Activated naive CD8-positive, alpha-beta T cell treated with anti-CD3 and anti-CD28 coated beads, Interleukin-2, amount 10 ng/mL, durations not matched to agents 7 days and 5 days (primary cell): Measurements from ENCODE around the gene FBXO48. TPM values are rescaled to one million over a fixed set of nuclear protein-coding genes. Genes with fewer than 3 reads are reported as not detected.
A peak's percentile ranks its signal among the peaks of the same experiment; 100 is the strongest.

Experiments
- ATAC-seq: fragments of 150-1000 bp; cut with Tn5 transposase; one replicate; pipeline ENCODE4 v1.10.0; 2021; ENCODE audit warnings: low read depth, moderate library complexity
- POLR2A ChIA-PET: fragments of 350-600 bp; sonication (Branson Sonifier 250); formaldehyde crosslinking; loops from one replicate; lab custom pipeline; 2021; ENCODE audit warnings: antibody characterized with exemption; lab: Charles Lee
- DNase-seq: peaks from one replicate; pipeline ENCODE4 v3.0.0; 2021
- H3K27ac Mint-ChIP-seq: one replicate; pipeline ENCODE4 v1.8.0; 2022; ENCODE audit warnings: mild to moderate bottlenecking, mixed read lengths
- H3K27me3 Mint-ChIP-seq: one replicate; pipeline ENCODE4 v1.8.0; 2022; ENCODE audit warnings: mild to moderate bottlenecking, moderate library complexity, mixed read lengths
- H3K36me3 Mint-ChIP-seq: one replicate; pipeline ENCODE4 v1.8.0; 2021; ENCODE audit warnings: mild to moderate bottlenecking, mixed read lengths
- H3K4me1 Mint-ChIP-seq: one replicate; pipeline ENCODE4 v1.8.0; 2021; ENCODE audit warnings: mixed read lengths
- H3K4me3 Mint-ChIP-seq: one replicate; pipeline ENCODE4 v1.8.0; 2022; ENCODE audit warnings: mild to moderate bottlenecking, moderate library complexity, mixed read lengths
- H3K9me3 Mint-ChIP-seq: one replicate; pipeline ENCODE4 v1.8.0; 2021; ENCODE audit warnings: mixed read lengths
- total RNA-seq, 2 experiments: library from RNA; stranded (reverse); gene quantifications; one replicate each; pipeline ENCODE4 v1.2.3, GENCODE V29; 2021

Gene FBXO48
- total RNA-seq, 2 experiments from 2014 or later: 4.0 to 4.3 TPM

- DNase-seq (no peak), ATAC-seq (no peak)
- Mint-ChIP-seq H3K36me3 (no peaks in the 10 kb centered on the region), H3K27ac (no peak overlapping the region), H3K27me3 (no peaks in the 10 kb centered on the region), H3K4me3 (no peak overlapping the region), H3K4me1 (peaks cover 4% of the 10 kb centered on the region), H3K9me3 (no peaks in the 10 kb centered on the region)
- POLR2A ChIA-PET: no interaction called here
Observed at GRCh38 chr2:68425503-68425902, 41.6 kb downstream of the FBXO48 start.

GRCh38 chr2:68423966-68424650 is 43.0 kb downstream of the FBXO48 start:
- POLR2A ChIA-PET: interaction anchor here (1.2 kb wide), 1 partner anchor 17 kb away, joined by 4 read pairs; no protein-coding TSS in a partner anchor
- DNase-seq (no peak), ATAC-seq (peak; percentile 81)
- Mint-ChIP-seq H3K27ac (no peak overlapping the region), H3K9me3 (no peaks in the 10 kb centered on the region), H3K27me3 (no peaks in the 10 kb centered on the region), H3K4me1 (peaks cover 4% of the 10 kb centered on the region), H3K36me3 (no peaks in the 10 kb centered on the region), H3K4me3 (no peak overlapping the region)

GRCh38 chr2:68420254-68420910 is 46.7 kb downstream of the FBXO48 start:
- POLR2A ChIA-PET: no interaction called here
- H3K4me3 Mint-ChIP-seq: no peak overlapping the region
- no peak for DNase-seq
- no peak for ATAC-seq
- no peaks in the 10 kb centered on the region for H3K9me3 Mint-ChIP-seq
- H3K27ac Mint-ChIP-seq: no peak overlapping the region
- H3K4me1 Mint-ChIP-seq: peaks cover 5% of the 10 kb centered on the region
- no peaks in the 10 kb centered on the region for H3K27me3 Mint-ChIP-seq
- peaks cover 2% of the 10 kb centered on the region for H3K36me3 Mint-ChIP-seq

GRCh38 chr2:68418855-68419254 is 48.2 kb downstream of the FBXO48 start:
- H3K4me1 Mint-ChIP-seq: peaks cover 5% of the 10 kb centered on the region
- no peak overlapping the region for H3K27ac Mint-ChIP-seq
- ATAC-seq (no peak), DNase-seq (no peak)
- no peaks in the 10 kb centered on the region for H3K27me3 Mint-ChIP-seq
- no peak overlapping the region for H3K4me3 Mint-ChIP-seq
- H3K9me3 Mint-ChIP-seq: no peaks in the 10 kb centered on the region
- peaks cover 2% of the 10 kb centered on the region for H3K36me3 Mint-ChIP-seq
- POLR2A ChIA-PET: no interaction called here

GRCh38 chr2:68418419-68418818 is 48.7 kb downstream of the FBXO48 start:
- Mint-ChIP-seq H3K4me3 (no peak overlapping the region), H3K27ac (no peak overlapping the region), H3K36me3 (peaks cover 2% of the 10 kb centered on the region), H3K27me3 (no peaks in the 10 kb centered on the region), H3K9me3 (no peaks in the 10 kb centered on the region), H3K4me1 (peaks cover 5% of the 10 kb centered on the region)
- ATAC-seq: no peak
- POLR2A ChIA-PET: no interaction called here
- DNase-seq: no peak

- peaks cover 5% of the 10 kb centered on the region for H3K4me1 Mint-ChIP-seq
- no peak overlapping the region for H3K27ac Mint-ChIP-seq
- H3K36me3 Mint-ChIP-seq: peaks cover 2% of the 10 kb centered on the region
- DNase-seq: no peak
- peak; percentile 47 for ATAC-seq
- no peak overlapping the region for H3K4me3 Mint-ChIP-seq
- POLR2A ChIA-PET: no interaction called here
- no peaks in the 10 kb centered on the region for H3K27me3 Mint-ChIP-seq
- H3K9me3 Mint-ChIP-seq: no peaks in the 10 kb centered on the region
Observed at GRCh38 chr2:68417926-68418325, 49.2 kb downstream of the FBXO48 start.

GRCh38 chr2:68416081-68416675 is 50.9 kb downstream of the FBXO48 start:
- H3K36me3 Mint-ChIP-seq: peaks cover 2% of the 10 kb centered on the region
- no peaks in the 10 kb centered on the region for H3K27me3 Mint-ChIP-seq
- no peak overlapping the region for H3K27ac Mint-ChIP-seq
- ATAC-seq: no peak
- no peak for DNase-seq
- POLR2A ChIA-PET: no interaction called here
- H3K4me1 Mint-ChIP-seq: peaks cover 13% of the 10 kb centered on the region
- H3K9me3 Mint-ChIP-seq: no peaks in the 10 kb centered on the region
- no peak overlapping the region for H3K4me3 Mint-ChIP-seq

- Mint-ChIP-seq H3K27ac (no peak overlapping the region), H3K4me3 (no peak overlapping the region), H3K9me3 (no peaks in the 10 kb centered on the region), H3K36me3 (peaks cover 2% of the 10 kb centered on the region), H3K4me1 (peaks cover 13% of the 10 kb centered on the region), H3K27me3 (no peaks in the 10 kb centered on the region)
- no peak for ATAC-seq
- DNase-seq: no peak
- POLR2A ChIA-PET: no interaction called here
Observed at GRCh38 chr2:68415521-68415920, 51.6 kb downstream of the FBXO48 start.

- Mint-ChIP-seq H3K36me3 (peaks cover 2% of the 10 kb centered on the region), H3K4me3 (no peak overlapping the region), H3K4me1 (peaks cover 13% of the 10 kb centered on the region), H3K27ac (no peak overlapping the region), H3K27me3 (no peaks in the 10 kb centered on the region), H3K9me3 (no peaks in the 10 kb centered on the region)
- POLR2A ChIA-PET: no interaction called here
- ATAC-seq (no peak), DNase-seq (no peak)
Observed at GRCh38 chr2:68414876-68415275, 52.2 kb downstream of the FBXO48 start.

- peaks cover 2% of the 10 kb centered on the region for H3K27me3 Mint-ChIP-seq
- ATAC-seq: no peak
- peaks cover 13% of the 10 kb centered on the region for H3K4me1 Mint-ChIP-seq
- H3K36me3 Mint-ChIP-seq: peaks cover 2% of the 10 kb centered on the region
- H3K27ac Mint-ChIP-seq: no peak overlapping the region
- no peak overlapping the region for H3K4me3 Mint-ChIP-seq
- no peaks in the 10 kb centered on the region for H3K9me3 Mint-ChIP-seq
- POLR2A ChIA-PET: no interaction called here
- DNase-seq: no peak
Observed at GRCh38 chr2:68414452-68414851, 52.6 kb downstream of the FBXO48 start.

GRCh38 chr2:68413466-68413865 is 53.6 kb downstream of the FBXO48 start:
- no peak overlapping the region for H3K4me3 Mint-ChIP-seq
- no peak overlapping the region for H3K27ac Mint-ChIP-seq
- peaks cover 4% of the 10 kb centered on the region for H3K9me3 Mint-ChIP-seq
- peaks cover 2% of the 10 kb centered on the region for H3K36me3 Mint-ChIP-seq
- H3K4me1 Mint-ChIP-seq: peaks cover 13% of the 10 kb centered on the region
- POLR2A ChIA-PET: no interaction called here
- no peak for ATAC-seq
- H3K27me3 Mint-ChIP-seq: peaks cover 7% of the 10 kb centered on the region
- DNase-seq: no peak

- Mint-ChIP-seq H3K27me3 (peaks cover 10% of the 10 kb centered on the region), H3K4me1 (peaks cover 8% of the 10 kb centered on the region), H3K9me3 (peaks cover 11% of the 10 kb centered on the region), H3K36me3 (peaks cover 7% of the 10 kb centered on the region), H3K4me3 (no peak overlapping the region), H3K27ac (no peak overlapping the region)
- DNase-seq: no peak
- no peak for ATAC-seq
- POLR2A ChIA-PET: no interaction called here
Observed at GRCh38 chr2:68412127-68412819, 54.8 kb downstream of the FBXO48 start.

GRCh38 chr2:68411397-68412126 is 55.5 kb downstream of the FBXO48 start:
- no peak overlapping the region for H3K27ac Mint-ChIP-seq
- H3K4me1 Mint-ChIP-seq: peaks cover 8% of the 10 kb centered on the region
- H3K36me3 Mint-ChIP-seq: peaks cover 5% of the 10 kb centered on the region
- POLR2A ChIA-PET: no interaction called here
- no peak for DNase-seq
- peaks cover 14% of the 10 kb centered on the region for H3K27me3 Mint-ChIP-seq
- peaks cover 14% of the 10 kb centered on the region for H3K9me3 Mint-ChIP-seq
- no peak overlapping the region for H3K4me3 Mint-ChIP-seq
- ATAC-seq: no peak
